Measurements from ENCODE around the gene ZNF681.

ZNF681 gene

DNA sequence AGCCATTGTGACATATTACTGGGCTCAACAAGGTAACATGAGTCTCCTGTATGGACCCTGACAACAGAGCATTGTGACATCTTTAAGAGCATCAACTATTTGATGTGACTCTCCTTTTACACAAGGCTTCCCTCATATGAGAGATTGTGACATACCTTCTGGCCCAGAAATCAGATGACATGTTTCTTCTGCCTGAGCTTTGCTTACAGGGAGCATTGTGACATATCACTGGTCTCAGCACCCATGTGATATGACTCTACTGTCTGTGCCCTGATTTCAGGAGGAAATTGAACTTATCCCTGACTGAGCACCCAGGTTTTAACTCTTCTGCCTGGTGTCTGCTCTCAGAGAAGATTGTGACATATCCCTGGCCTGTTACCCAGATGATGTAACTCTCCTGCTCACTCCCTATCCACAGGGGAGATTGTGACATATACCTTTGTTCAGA lies 15.9 kb upstream of the ZNF681 start:
- TF ChIP-seq, protein P1, sequence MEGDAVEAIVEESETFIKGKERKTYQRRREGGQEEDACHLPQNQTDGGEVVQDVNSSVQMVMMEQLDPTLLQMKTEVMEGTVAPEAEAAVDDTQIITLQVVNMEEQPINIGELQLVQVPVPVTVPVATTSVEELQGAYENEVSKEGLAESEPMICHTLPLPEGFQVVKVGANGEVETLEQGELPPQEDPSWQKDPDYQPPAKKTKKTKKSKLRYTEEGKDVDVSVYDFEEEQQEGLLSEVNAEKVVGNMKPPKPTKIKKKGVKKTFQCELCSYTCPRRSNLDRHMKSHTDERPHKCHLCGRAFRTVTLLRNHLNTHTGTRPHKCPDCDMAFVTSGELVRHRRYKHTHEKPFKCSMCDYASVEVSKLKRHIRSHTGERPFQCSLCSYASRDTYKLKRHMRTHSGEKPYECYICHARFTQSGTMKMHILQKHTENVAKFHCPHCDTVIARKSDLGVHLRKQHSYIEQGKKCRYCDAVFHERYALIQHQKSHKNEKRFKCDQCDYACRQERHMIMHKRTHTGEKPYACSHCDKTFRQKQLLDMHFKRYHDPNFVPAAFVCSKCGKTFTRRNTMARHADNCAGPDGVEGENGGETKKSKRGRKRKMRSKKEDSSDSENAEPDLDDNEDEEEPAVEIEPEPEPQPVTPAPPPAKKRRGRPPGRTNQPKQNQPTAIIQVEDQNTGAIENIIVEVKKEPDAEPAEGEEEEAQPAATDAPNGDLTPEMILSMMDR (conservative IDR thresholded peaks at IDR 0.05; ENCODE audit: low read length), result no peak
- peak; percentile 4 for DNase-seq (ENCODE audit: low read depth)
- no peak overlapping the region for H3K4me3 ChIP-seq (ENCODE audit: low read length)

DNA sequence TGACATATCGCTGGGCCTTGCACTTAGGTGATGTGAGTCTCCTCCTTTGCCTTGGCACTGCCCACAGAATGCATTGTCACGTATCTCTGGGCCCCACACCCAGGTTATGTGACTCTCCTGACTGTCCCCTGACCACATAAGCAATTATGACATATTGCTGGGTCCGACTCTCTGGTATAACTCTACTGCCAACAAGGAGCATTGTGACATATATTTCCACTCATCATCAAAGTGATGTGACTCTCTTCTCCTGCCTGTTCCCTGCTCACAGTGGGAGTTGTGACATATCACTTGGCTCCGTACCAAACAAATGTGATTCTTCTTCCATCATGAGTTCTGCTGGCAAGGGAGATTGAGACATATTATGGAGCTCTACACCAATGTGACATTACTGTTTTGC lies 15.4 kb upstream of the ZNF681 start:
- TF ChIP-seq, protein P1 (conservative IDR thresholded peaks at IDR 0.05; ENCODE audit: low read length), result no peak
- no peak overlapping the region for H3K4me3 ChIP-seq (ENCODE audit: low read length)
- DNase-seq (ENCODE audit: low read depth), result no peak

DNA sequence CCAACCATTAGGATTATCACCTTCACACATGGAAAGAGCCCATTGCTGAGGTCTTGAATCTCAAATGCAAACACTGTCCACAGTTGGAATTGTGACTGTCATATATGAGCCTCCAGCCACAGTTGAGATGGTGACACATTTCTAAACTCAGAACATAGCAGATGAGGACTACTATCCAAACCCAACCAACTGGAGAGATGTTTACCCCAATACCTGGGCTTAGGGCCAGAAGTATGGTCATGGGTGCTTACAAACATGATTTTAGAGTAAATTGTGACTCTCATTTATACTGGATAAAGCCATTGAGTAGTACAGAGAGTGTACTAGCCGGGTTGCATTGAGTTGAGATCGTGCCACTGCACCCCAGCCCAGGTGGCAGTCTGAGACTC lies 14.0 kb upstream of the ZNF681 start:
- no peak overlapping the region for H3K4me3 ChIP-seq (ENCODE audit: low read length)
- TF ChIP-seq, protein P1 (conservative IDR thresholded peaks at IDR 0.05; ENCODE audit: low read length), result no peak
- no peak for DNase-seq (ENCODE audit: low read depth)

DNA sequence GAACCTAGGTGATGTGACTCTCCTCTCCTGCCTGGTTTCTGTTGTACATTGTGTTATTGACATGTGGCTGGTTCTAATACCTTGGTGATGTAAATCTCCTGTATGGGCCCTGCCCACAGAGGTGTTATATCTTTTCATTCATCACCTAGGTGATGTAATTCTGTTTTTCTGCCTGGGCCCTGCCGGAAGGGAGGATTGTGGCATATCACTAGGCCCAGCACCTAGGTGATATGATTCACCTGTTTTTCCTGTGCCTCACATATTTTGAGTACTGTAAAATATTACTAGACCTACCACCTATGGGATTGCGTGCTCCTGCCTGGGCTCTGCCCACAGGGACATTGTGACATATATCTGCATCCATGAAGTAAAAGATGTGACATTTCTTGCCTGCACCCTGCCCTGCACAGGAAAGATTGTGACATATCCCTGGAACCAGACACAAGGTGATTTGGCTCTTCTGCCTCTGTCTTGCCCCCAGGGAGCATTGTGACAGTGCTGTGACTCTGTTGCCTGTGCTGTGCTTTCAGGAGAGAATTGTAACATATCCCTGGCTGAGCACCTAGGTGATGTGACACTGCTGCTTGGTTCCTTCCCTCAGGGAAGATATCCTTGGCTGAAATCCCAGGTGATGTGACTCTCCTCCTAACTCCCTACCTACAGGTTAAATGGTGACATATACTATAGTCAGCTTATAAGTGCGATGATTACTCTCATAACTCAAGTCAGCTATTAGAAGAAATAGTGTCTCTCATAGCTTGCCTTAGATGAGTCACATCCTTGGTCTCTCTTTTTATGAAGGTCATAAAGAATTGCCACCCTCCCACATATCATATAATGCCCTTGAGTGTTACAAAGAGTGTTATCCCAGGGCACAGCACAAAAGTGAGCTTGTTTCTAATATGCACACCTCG lies 13.3 kb upstream of the ZNF681 start:
- no peak overlapping the region for H3K4me3 ChIP-seq (ENCODE audit: low read length)
- no peak for DNase-seq (ENCODE audit: low read depth)
- TF ChIP-seq, protein P1 (conservative IDR thresholded peaks at IDR 0.05; ENCODE audit: low read length), result no peak

DNA sequence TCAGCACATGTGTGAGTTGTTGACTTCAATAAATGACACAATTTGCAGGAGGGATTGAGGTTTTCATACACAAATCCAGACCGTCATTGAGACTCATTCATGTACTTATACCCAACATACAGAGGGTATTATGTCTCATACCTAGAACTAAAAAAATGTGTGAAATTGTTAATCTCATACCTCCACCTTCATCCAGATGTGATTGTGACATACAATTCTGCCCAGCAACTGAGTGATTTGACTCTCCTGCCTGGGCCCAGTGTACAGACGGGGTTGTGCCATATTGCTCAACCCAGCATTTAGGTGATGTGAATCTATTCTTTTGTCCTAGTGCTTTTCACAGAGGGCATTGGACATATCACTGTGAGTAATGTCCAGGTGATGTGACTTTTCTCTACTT lies 12.6 kb upstream of the ZNF681 start:
- no peak for DNase-seq (ENCODE audit: low read depth)
- H3K4me3 ChIP-seq (ENCODE audit: low read length), result no peak overlapping the region

DNA sequence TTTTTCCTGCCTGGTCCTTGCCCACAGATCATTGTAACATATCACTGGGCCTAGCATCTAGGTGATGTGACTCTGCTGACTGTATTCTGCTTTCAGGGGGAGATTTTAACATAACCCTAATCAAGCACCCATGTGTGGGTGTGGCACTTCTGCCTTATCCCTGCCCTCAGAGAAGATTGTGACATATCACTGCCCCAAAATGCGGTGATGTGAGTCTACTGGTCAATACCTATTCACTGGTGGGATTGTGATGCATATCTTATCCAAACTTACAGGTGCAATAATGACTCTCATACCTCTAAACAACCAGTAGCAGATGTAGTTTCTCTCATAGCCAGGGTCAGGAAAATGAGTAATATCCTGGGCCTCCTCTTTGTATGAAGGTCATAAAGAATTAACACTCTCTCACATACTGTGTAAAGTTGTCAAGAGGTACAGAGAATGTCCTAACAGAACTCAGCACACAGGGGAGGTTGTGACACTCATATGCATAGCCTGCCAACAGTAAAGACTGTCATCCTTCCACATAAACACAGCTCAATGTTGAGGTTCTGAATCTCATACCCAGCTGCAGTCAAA lies 12.1 kb upstream of the ZNF681 start:
- DNase-seq (ENCODE audit: low read depth), result no peak
- no peak overlapping the region for H3K4me3 ChIP-seq (ENCODE audit: low read length)
- TF ChIP-seq, protein P1 (conservative IDR thresholded peaks at IDR 0.05; ENCODE audit: low read length), result no peak

More for the DNA sequence above, 12.6 kb upstream of the ZNF681 start:
- TF ChIP-seq, protein P1 (conservative IDR thresholded peaks at IDR 0.05; ENCODE audit: low read length), result no peak

Data from AG10803 (cell line).